HG03066 (cell line): Measurements from ENCODE around the gene MINAR1.

Experiments
- ATAC-seq: cut with Tn5 transposase; IDR thresholded peaks from one replicate; pipeline ENCODE4 v1.9.1; 2021; ENCODE audit warnings: low read depth; ENCODE audit not compliant: unreplicated experiment

Gene MINAR1

GRCh38 chr15:79463043-79463780 lies 31.1 kb downstream of the MINAR1 start:
- no peak for ATAC-seq

- ATAC-seq = no peak
Observed at GRCh38 chr15:79463781-79464270, 31.7 kb downstream of the MINAR1 start.

GRCh38 chr15:79466488-79466887 lies 34.4 kb downstream of the MINAR1 start:
- ATAC-seq = no peak

GRCh38 chr15:79467865-79468586 lies 35.9 kb downstream of the MINAR1 start:
- ATAC-seq = no peak

GRCh38 chr15:79472446-79472845 lies 40.3 kb downstream of the MINAR1 start:
- no peak for ATAC-seq

- ATAC-seq = no peak
Observed at GRCh38 chr15:79474252-79474651, 42.1 kb downstream of the MINAR1 start.

- ATAC-seq = no peak
Observed at GRCh38 chr15:79475306-79475705, 43.2 kb downstream of the MINAR1 start.

- ATAC-seq = no peak
Observed at GRCh38 chr15:79478108-79478507, 46.0 kb downstream of the MINAR1 start.

- no peak for ATAC-seq
Observed at GRCh38 chr15:79479616-79480015, 47.5 kb downstream of the MINAR1 start.

- ATAC-seq = no peak
Observed at GRCh38 chr15:79481793-79482192, 49.7 kb downstream of the MINAR1 start.
